H7 (cell line): ENCODE data around the gene S1PR3. TPM values are rescaled to one million over a fixed set of nuclear protein-coding genes. Genes with fewer than 3 reads are reported as not detected.

ENCODE experiments used
- DNase-seq: peaks from one replicate; pipeline ENCODE4 v3.0.0; 2012
- H3K27me3 ChIP-seq: 2 replicates; pipeline ENCODE4 v1.6.0; 2011; ENCODE audit warnings: mild to moderate bottlenecking, low read length; ENCODE audit not compliant: control insufficient read depth, insufficient read depth
- H3K36me3 ChIP-seq: replicated peaks from 2 replicates; pipeline ENCODE4 v1.5.1; 2011; ENCODE audit warnings: low read length; ENCODE audit not compliant: control insufficient read depth, insufficient read depth
- H3K4me3 ChIP-seq: 2 replicates; pipeline ENCODE4 v1.5.1; 2011; ENCODE audit warnings: low read depth, mild to moderate bottlenecking, control low read depth, low read length, moderate library complexity; ENCODE audit not compliant: insufficient read depth
- total RNA-seq: library from RNA; depleted of rRNA; stranded (reverse); fragments of >200 nt; shearing (Covaris generic); gene quantifications from 2 replicates; pipeline ENCODE4 v1.2.3, GENCODE V29; 2014

Gene S1PR3
- total RNA-seq, 1 experiment from 2014 or later: 25.0 TPM

GRCh38 chr9:88978034-88978433 lies 13.2 kb upstream of the S1PR3 start:
- no peak for DNase-seq
- Histone ChIP-seq H3K36me3 (no peaks in the 10 kb centered on the region), H3K27me3 (no peaks in the 10 kb centered on the region), H3K4me3 (no peak overlapping the region)

GRCh38 chr9:88979021-88979420 lies 12.2 kb upstream of the S1PR3 start:
- Histone ChIP-seq H3K36me3 (no peaks in the 10 kb centered on the region), H3K27me3 (no peaks in the 10 kb centered on the region), H3K4me3 (no peak overlapping the region)
- DNase-seq: no peak

- no peak for DNase-seq
- Histone ChIP-seq H3K27me3 (no peaks in the 10 kb centered on the region), H3K36me3 (no peaks in the 10 kb centered on the region)
Measured at GRCh38 chr9:88979791-88980190, 11.5 kb upstream of the S1PR3 start.

GRCh38 chr9:88980740-88981203 lies 10.5 kb upstream of the S1PR3 start:
- no peak for DNase-seq
- Histone ChIP-seq H3K4me3 (no peak overlapping the region), H3K27me3 (no peaks in the 10 kb centered on the region), H3K36me3 (no peaks in the 10 kb centered on the region)

More at GRCh38 chr9:88979791-88980190, 11.5 kb upstream of the S1PR3 start:
- H3K4me3 ChIP-seq: no peak overlapping the region

- H3K27me3 ChIP-seq: no peaks in the 10 kb centered on the region
- DNase-seq: no peak
- H3K36me3 ChIP-seq: no peaks in the 10 kb centered on the region
- no peak overlapping the region for H3K4me3 ChIP-seq
Measured at GRCh38 chr9:88983865-88984542, 7.3 kb upstream of the S1PR3 start.

GRCh38 chr9:88984543-88984883 lies 6.8 kb upstream of the S1PR3 start:
- no peak for DNase-seq
- Histone ChIP-seq H3K27me3 (no peaks in the 10 kb centered on the region; the same call in 1 of the 2 replicates), H3K36me3 (no peaks in the 10 kb centered on the region), H3K4me3 (no peak overlapping the region)

- Histone ChIP-seq H3K4me3 (no peak overlapping the region), H3K27me3 (no peaks in the 10 kb centered on the region; the same call in 1 of the 2 replicates), H3K36me3 (no peaks in the 10 kb centered on the region)
- DNase-seq: no peak
Measured at GRCh38 chr9:88985616-88986015, 5.7 kb upstream of the S1PR3 start.

GRCh38 chr9:88986776-88987175 lies 4.5 kb upstream of the S1PR3 start:
- H3K4me3 ChIP-seq: no peak overlapping the region
- no peak for DNase-seq
- H3K36me3 ChIP-seq: no peaks in the 10 kb centered on the region
- peaks cover under 1% of the 10 kb centered on the region for H3K27me3 ChIP-seq

- Histone ChIP-seq H3K4me3 (no peak overlapping the region), H3K27me3 (peaks cover 4% of the 10 kb centered on the region), H3K36me3 (no peaks in the 10 kb centered on the region)
- no peak for DNase-seq
Measured at GRCh38 chr9:88987661-88988060, 3.6 kb upstream of the S1PR3 start.

- no peak for DNase-seq
- Histone ChIP-seq H3K36me3 (no peaks in the 10 kb centered on the region), H3K27me3 (peaks cover 4% of the 10 kb centered on the region), H3K4me3 (no peak overlapping the region)
Measured at GRCh38 chr9:88988796-88989641, 2.2 kb upstream of the S1PR3 start.

GRCh38 chr9:88990041-88990728 lies 1.1 kb upstream of the S1PR3 start:
- Histone ChIP-seq H3K27me3 (peaks cover 4% of the 10 kb centered on the region), H3K36me3 (no peaks in the 10 kb centered on the region), H3K4me3 (peak overlapping the region; percentile 87)
- peak; percentile 69 for DNase-seq

GRCh38 chr9:88990729-88991065 lies 571 bp upstream of the S1PR3 start:
- Histone ChIP-seq H3K4me3 (peak overlapping the region; percentile 87), H3K36me3 (no peaks in the 10 kb centered on the region), H3K27me3 (peaks cover 4% of the 10 kb centered on the region)
- DNase-seq: peak; percentile 92

GRCh38 chr9:88992556-88992955 lies 1.3 kb downstream of the S1PR3 start:
- Histone ChIP-seq H3K36me3 (no peaks in the 10 kb centered on the region), H3K4me3 (peak overlapping the region; percentile 87; the same call in 1 of the 2 replicates), H3K27me3 (peaks cover 4% of the 10 kb centered on the region)
- no peak for DNase-seq

- Histone ChIP-seq H3K4me3 (peak overlapping the region; percentile 20; the same call in 1 of the 2 replicates), H3K27me3 (peaks cover 4% of the 10 kb centered on the region), H3K36me3 (no peaks in the 10 kb centered on the region)
- DNase-seq: no peak
Measured at GRCh38 chr9:88993327-88993726, 2.1 kb downstream of the S1PR3 start.
